IPS-20b (cell line): Measurements from ENCODE around the gene SLN.
"Not testable (repeated sequence)": the region's sequence is repeated elsewhere in the genome, so short reads cannot be mapped to it uniquely, and the experiment has no call there.

Experiments
- H3K27ac ChIP-seq: one replicate; pipeline ENCODE4 v1.5.1; 2013; ENCODE audit warnings: low read length
- H3K27me3 ChIP-seq: 2 replicates; pipeline ENCODE4 v1.6.1; 2013; ENCODE audit warnings: mild to moderate bottlenecking, low read length, inconsistent platforms; ENCODE audit not compliant: insufficient read depth
- H3K36me3 ChIP-seq: 2 replicates; pipeline ENCODE4 v1.6.1; 2013; ENCODE audit warnings: low read depth, mild to moderate bottlenecking, inconsistent platforms, low read length, moderate library complexity; ENCODE audit not compliant: insufficient read depth
- H3K4me1 ChIP-seq: 2 replicates; pipeline ENCODE4 v1.6.1; 2013; ENCODE audit warnings: mild to moderate bottlenecking, control low read depth, inconsistent platforms, low read length, moderate library complexity; ENCODE audit not compliant: insufficient read depth
- H3K4me3 ChIP-seq: 2 replicates; pipeline ENCODE4 v1.5.1; 2013; ENCODE audit warnings: mild to moderate bottlenecking, low read length, inconsistent platforms
- H3K9ac ChIP-seq: 2 replicates; pipeline ENCODE4 v1.6.1; 2013; ENCODE audit warnings: low read depth, mild to moderate bottlenecking, inconsistent platforms, low read length, moderate library complexity
- H3K9me3 ChIP-seq: 2 replicates; pipeline ENCODE4 v1.6.1; 2013; ENCODE audit warnings: mild to moderate bottlenecking, low read depth, low read length, inconsistent platforms; ENCODE audit not compliant: insufficient read depth

SLN gene

GRCh38 chr11:107711861-107712755 lies at the start of gene SLN:
Gene SLN, minus strand, starts transcription at chr11:107712056.
- H3K4me3 ChIP-seq, result no peak within 1 kb of the TSS
- H3K4me1 ChIP-seq, result peaks cover 6% of the 10 kb centered on the region; the same call in 1 of the 2 replicates
- H3K9me3 ChIP-seq, result no peaks in the 10 kb centered on the region
- H3K27ac ChIP-seq, result no peak within 1 kb of the TSS
- no peak within 1 kb of the TSS for H3K9ac ChIP-seq
- H3K27me3 ChIP-seq, result peaks cover 8% of the 10 kb centered on the region
- H3K36me3 ChIP-seq, result no peaks in the 10 kb centered on the region

- not testable (repeated sequence) for H3K27ac ChIP-seq, H3K4me3 ChIP-seq, H3K36me3 ChIP-seq, H3K9ac ChIP-seq, H3K27me3 ChIP-seq, H3K9me3 ChIP-seq, H3K4me1 ChIP-seq
Observed at GRCh38 chr11:107758719-107759355, 47.0 kb upstream of the SLN start.

GRCh38 chr11:107757661-107758060 lies 45.8 kb upstream of the SLN start:
- Histone ChIP-seq H3K9ac (no peak overlapping the region), H3K27me3 (no peaks in the 10 kb centered on the region), H3K4me3 (no peak overlapping the region), H3K36me3 (no peaks in the 10 kb centered on the region), H3K9me3 (no peaks in the 10 kb centered on the region), H3K27ac (no peak overlapping the region), H3K4me1 (no peaks in the 10 kb centered on the region)

GRCh38 chr11:107756553-107756952 lies 44.7 kb upstream of the SLN start:
- Histone ChIP-seq H3K27ac (no peak overlapping the region), H3K36me3 (no peaks in the 10 kb centered on the region), H3K4me1 (no peaks in the 10 kb centered on the region), H3K4me3 (no peak overlapping the region), H3K9me3 (no peaks in the 10 kb centered on the region), H3K9ac (no peak overlapping the region), H3K27me3 (no peaks in the 10 kb centered on the region)

GRCh38 chr11:107752949-107753822 lies 41.3 kb upstream of the SLN start:
- H3K9me3 ChIP-seq, result no peaks in the 10 kb centered on the region
- no peaks in the 10 kb centered on the region for H3K27me3 ChIP-seq
- no peak overlapping the region for H3K9ac ChIP-seq
- no peak overlapping the region for H3K4me3 ChIP-seq
- H3K36me3 ChIP-seq, result no peaks in the 10 kb centered on the region
- no peaks in the 10 kb centered on the region for H3K4me1 ChIP-seq
- H3K27ac ChIP-seq, result no peak overlapping the region

- Histone ChIP-seq H3K9ac (no peak overlapping the region), H3K27me3 (no peaks in the 10 kb centered on the region), H3K4me1 (no peaks in the 10 kb centered on the region), H3K4me3 (no peak overlapping the region), H3K36me3 (no peaks in the 10 kb centered on the region), H3K9me3 (no peaks in the 10 kb centered on the region), H3K27ac (no peak overlapping the region)
Observed at GRCh38 chr11:107752508-107752907, 40.7 kb upstream of the SLN start.

- Histone ChIP-seq H3K4me3 (no peak overlapping the region), H3K27ac (no peak overlapping the region), H3K9ac (no peak overlapping the region), H3K9me3 (no peaks in the 10 kb centered on the region), H3K4me1 (no peaks in the 10 kb centered on the region), H3K36me3 (no peaks in the 10 kb centered on the region), H3K27me3 (no peaks in the 10 kb centered on the region)
Observed at GRCh38 chr11:107751082-107751481, 39.2 kb upstream of the SLN start.

- Histone ChIP-seq H3K9me3 (no peaks in the 10 kb centered on the region), H3K36me3 (no peaks in the 10 kb centered on the region), H3K4me1 (no peaks in the 10 kb centered on the region), H3K27ac (no peak overlapping the region), H3K9ac (no peak overlapping the region), H3K27me3 (no peaks in the 10 kb centered on the region), H3K4me3 (no peak overlapping the region)
Observed at GRCh38 chr11:107750313-107750712, 38.5 kb upstream of the SLN start.

- Histone ChIP-seq H3K27me3 (no peaks in the 10 kb centered on the region), H3K4me1 (no peaks in the 10 kb centered on the region), H3K9ac (no peak overlapping the region), H3K27ac (no peak overlapping the region), H3K9me3 (no peaks in the 10 kb centered on the region), H3K4me3 (no peak overlapping the region), H3K36me3 (no peaks in the 10 kb centered on the region)
Observed at GRCh38 chr11:107747622-107748021, 35.8 kb upstream of the SLN start.

- Histone ChIP-seq H3K9ac (no peak overlapping the region), H3K36me3 (no peaks in the 10 kb centered on the region), H3K9me3 (no peaks in the 10 kb centered on the region), H3K4me3 (no peak overlapping the region), H3K27me3 (no peaks in the 10 kb centered on the region), H3K4me1 (peaks cover 6% of the 10 kb centered on the region; the same call in 1 of the 2 replicates), H3K27ac (no peak overlapping the region)
Observed at GRCh38 chr11:107744736-107745135, 32.9 kb upstream of the SLN start.

- no peak overlapping the region for H3K4me3 ChIP-seq
- H3K4me1 ChIP-seq, result peaks cover 9% of the 10 kb centered on the region; the same call in 1 of the 2 replicates
- no peak overlapping the region for H3K27ac ChIP-seq
- no peaks in the 10 kb centered on the region for H3K9me3 ChIP-seq
- H3K36me3 ChIP-seq, result no peaks in the 10 kb centered on the region
- H3K27me3 ChIP-seq, result peaks cover 8% of the 10 kb centered on the region; the same call in 1 of the 2 replicates
- H3K9ac ChIP-seq, result no peak overlapping the region
Observed at GRCh38 chr11:107743191-107743590, 31.3 kb upstream of the SLN start.
